Measurements from ENCODE around the gene AGBL3. TPM values are rescaled to one million over a fixed set of nuclear protein-coding genes. Genes with fewer than 3 reads are reported as not detected.

AGBL3 gene
- total and polyA plus RNA-seq, 7 experiments from 2014 or later, result 0.51 to 6.6 (median 2.9) TPM

DNA sequence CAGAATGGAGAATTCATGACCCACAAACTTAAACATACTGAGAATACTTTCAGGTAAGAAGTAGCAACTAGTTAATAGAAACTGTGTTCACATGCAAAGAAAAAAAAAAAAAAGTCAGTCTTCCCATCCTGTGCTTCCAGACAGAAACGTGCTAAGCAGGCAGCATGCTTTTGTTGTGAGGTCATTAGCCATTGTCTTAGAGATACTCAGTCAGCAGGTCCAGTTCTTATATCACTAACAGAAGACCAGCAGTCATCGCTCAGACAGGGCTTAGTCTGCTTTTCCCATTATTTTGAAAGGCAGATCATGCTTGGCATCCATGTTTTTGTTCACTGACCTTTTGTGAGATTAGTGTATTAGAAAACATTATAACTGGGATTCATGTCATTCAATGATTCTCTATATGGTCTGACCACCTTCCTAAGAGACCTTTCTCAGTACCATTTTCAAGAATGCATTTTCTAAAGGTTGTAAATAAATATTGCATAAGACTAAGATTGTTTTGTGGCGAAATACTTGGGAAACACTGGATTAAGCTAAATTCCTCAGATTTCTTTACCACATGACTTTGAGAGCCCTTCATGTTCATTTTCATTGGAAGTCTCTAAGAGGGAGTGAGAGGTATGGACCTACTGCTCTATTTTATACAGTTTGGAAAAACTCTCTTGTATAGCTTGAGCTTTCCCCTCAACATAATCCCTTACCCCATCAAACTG is 45.0 kb upstream of the AGBL3 start:
- Histone ChIP-seq H3K36me3 (ENCODE audit: control insufficient read depth in 2 of 3, insufficient read depth in 3 of 3, low read length in 3 of 3) (no peaks in the 10 kb centered on the region), H3K27ac (ENCODE audit: low read depth, low read length) (no peak overlapping the region), H3K9me3 (ENCODE audit: control insufficient read depth in 2 of 3, low read length in 3 of 3) (no peaks in the 10 kb centered on the region), H3K4me3 (ENCODE audit: low read length) (no peak overlapping the region), H3K4me1 (ENCODE audit: control insufficient read depth in 2 of 2, insufficient read depth in 2 of 2, low read length in 2 of 2) (peaks cover 0 to 11% of the 10 kb centered on the region in 2 donors), H3K27me3 (ENCODE audit: control insufficient read depth in 2 of 2, insufficient read depth in 2 of 2, low read length in 2 of 2) (no peaks in the 10 kb centered on the region)
- no peaks in the 10 kb centered on the region for H3K36me3 Mint-ChIP-seq
- H3K4me3 Mint-ChIP-seq, result no peak overlapping the region
- peaks cover 0 to 4% (median 0%) of the 10 kb centered on the region in 5 donors for H3K27me3 Mint-ChIP-seq
- no peaks in the 10 kb centered on the region for H3K9me3 Mint-ChIP-seq
- POLR2A ChIA-PET, result interaction anchor here (0.8 to 1.3 kb wide), 2 partner anchors 266 to 307 kb away, joined by 3 read pairs; no protein-coding TSS in a partner anchor
- H3K27ac Mint-ChIP-seq, result peak overlapping the region in 1 of 9 donors; percentile 3
- CTCF ChIA-PET, result interaction anchor here (0.6 to 4.2 kb wide), 2 partner anchors 284 to 308 kb away, joined by 4 to 23 read pairs; no protein-coding TSS in a partner anchor
- ATAC-seq (no peak), DNase-seq (no peak)
- H3K4me1 Mint-ChIP-seq, result peaks cover 3 to 20% (median 12%) of the 10 kb centered on the region in 7 donors
- intact Hi-C loops (cut with micrococcal nuclease), result no loop called here

DNA sequence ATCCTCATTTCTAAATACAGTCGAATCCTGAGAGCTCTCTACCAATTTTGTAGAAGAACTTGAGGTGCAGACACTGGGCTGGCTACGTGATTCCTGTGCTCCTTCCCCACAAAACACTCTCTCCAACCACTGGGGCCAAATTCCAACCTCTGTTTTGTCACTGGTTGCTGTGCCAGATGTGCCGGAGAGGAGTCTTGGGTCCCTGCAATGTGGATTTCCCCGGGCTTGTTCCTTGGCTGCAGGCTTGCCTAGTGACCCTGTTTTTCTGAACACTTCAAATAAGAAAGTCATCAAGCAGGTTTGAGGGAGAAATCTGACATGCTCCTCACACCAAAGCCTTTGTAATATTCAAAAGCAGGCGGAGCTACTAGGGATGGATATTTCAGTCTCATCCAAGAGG is 44.4 kb upstream of the AGBL3 start:
- peaks cover 7 to 26% (median 18%) of the 10 kb centered on the region in 7 donors for H3K4me1 Mint-ChIP-seq
- H3K4me3 Mint-ChIP-seq, result no peak overlapping the region
- H3K4me1 ChIP-seq (ENCODE audit: control insufficient read depth in 2 of 2, insufficient read depth in 2 of 2, low read length in 2 of 2), result peaks cover 0 to 13% of the 10 kb centered on the region in 2 donors
- H3K27ac ChIP-seq (ENCODE audit: low read depth, low read length), result no peak overlapping the region
- H3K27me3 ChIP-seq (ENCODE audit: control insufficient read depth in 2 of 2, insufficient read depth in 2 of 2, low read length in 2 of 2), result no peaks in the 10 kb centered on the region
- H3K9me3 Mint-ChIP-seq, result no peaks in the 10 kb centered on the region
- H3K27me3 Mint-ChIP-seq, result peaks cover 0 to 4% (median 0%) of the 10 kb centered on the region in 5 donors
- H3K36me3 ChIP-seq (ENCODE audit: control insufficient read depth in 2 of 3, insufficient read depth in 3 of 3, low read length in 3 of 3), result no peaks in the 10 kb centered on the region
- DNase-seq (no peak), ATAC-seq (no peak)
- POLR2A ChIA-PET, result interaction anchor here (0.8 to 1.3 kb wide), 2 partner anchors 266 to 308 kb away, joined by 3 read pairs; no protein-coding TSS in a partner anchor
- H3K27ac Mint-ChIP-seq, result no peak overlapping the region
- CTCF ChIA-PET, result interaction anchor here (4.2 kb wide), 1 partner anchor 309 kb away, joined by 23 read pairs; no protein-coding TSS in a partner anchor
- H3K4me3 ChIP-seq (ENCODE audit: low read length), result no peak overlapping the region
- no peaks in the 10 kb centered on the region for H3K9me3 ChIP-seq (ENCODE audit: control insufficient read depth in 2 of 3, low read length in 3 of 3)
- H3K36me3 Mint-ChIP-seq, result no peaks in the 10 kb centered on the region
- intact Hi-C loops (cut with micrococcal nuclease), result no loop called here

DNA sequence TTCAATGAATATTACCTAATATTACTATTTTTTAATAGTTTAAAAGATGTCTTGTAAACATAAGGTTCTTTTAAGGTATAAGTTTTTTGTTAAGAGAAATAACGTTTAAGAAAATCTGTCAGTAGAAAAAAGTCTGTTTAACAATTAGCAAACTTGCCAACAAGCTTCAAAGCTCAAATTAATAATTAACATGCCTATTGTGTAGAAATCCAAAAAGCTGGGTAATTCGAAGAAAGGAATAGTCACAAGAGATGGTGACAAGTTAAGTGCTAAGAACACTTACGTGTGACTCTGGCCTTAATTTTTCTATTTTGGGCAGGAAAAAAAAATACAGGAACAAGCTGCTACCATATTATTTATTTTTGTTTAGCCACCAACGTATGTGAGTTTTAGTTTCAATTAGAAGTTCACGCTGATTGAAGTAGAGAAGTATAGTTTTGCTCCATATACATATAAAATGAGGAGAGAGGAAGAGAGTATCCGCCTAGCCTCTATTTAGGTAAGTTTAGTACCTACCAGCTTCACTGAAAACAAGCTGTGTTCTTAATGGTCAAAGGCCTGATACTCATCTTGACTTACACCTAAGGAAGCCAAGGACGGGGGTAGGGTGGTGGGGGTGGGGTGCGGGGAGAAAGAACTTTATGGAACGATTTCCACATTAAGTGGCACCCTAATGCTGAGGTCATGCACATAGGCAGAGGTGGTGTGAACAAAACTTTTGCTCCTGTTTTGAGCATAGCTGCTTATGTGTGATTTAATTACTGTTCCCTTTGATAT is 43.4 kb upstream of the AGBL3 start:
- H3K27me3 Mint-ChIP-seq, result peaks cover 0 to 4% (median 0%) of the 10 kb centered on the region in 5 donors
- H3K4me3 Mint-ChIP-seq, result no peak overlapping the region
- H3K9me3 Mint-ChIP-seq, result no peaks in the 10 kb centered on the region
- intact Hi-C loops (cut with micrococcal nuclease), result no loop called here
- peaks cover 7 to 28% (median 22%) of the 10 kb centered on the region in 7 donors for H3K4me1 Mint-ChIP-seq
- peaks cover 0 to 13% of the 10 kb centered on the region in 2 donors for H3K4me1 ChIP-seq (ENCODE audit: control insufficient read depth in 2 of 2, insufficient read depth in 2 of 2, low read length in 2 of 2)
- no peaks in the 10 kb centered on the region for H3K9me3 ChIP-seq (ENCODE audit: control insufficient read depth in 2 of 3, low read length in 3 of 3)
- H3K27me3 ChIP-seq (ENCODE audit: control insufficient read depth in 2 of 2, insufficient read depth in 2 of 2, low read length in 2 of 2), result no peaks in the 10 kb centered on the region
- no peak overlapping the region for H3K27ac ChIP-seq (ENCODE audit: low read depth, low read length)
- H3K36me3 ChIP-seq (ENCODE audit: control insufficient read depth in 2 of 3, insufficient read depth in 3 of 3, low read length in 3 of 3), result no peaks in the 10 kb centered on the region
- H3K27ac Mint-ChIP-seq, result no peak overlapping the region
- H3K36me3 Mint-ChIP-seq, result no peaks in the 10 kb centered on the region
- ChIA-PET POLR2A (interaction anchor here (0.6 kb wide), 1 partner anchor 78 kb away, joined by 4 read pairs; no protein-coding TSS in a partner anchor), CTCF (interaction anchor here (0.6 to 4.2 kb wide), 8 partner anchors 10 to 363 kb away, joined by 3 to 23 read pairs (median 3); no protein-coding TSS in a partner anchor)
- no peak overlapping the region for H3K4me3 ChIP-seq (ENCODE audit: low read length)
- no peak for DNase-seq
- no peak for ATAC-seq

DNA sequence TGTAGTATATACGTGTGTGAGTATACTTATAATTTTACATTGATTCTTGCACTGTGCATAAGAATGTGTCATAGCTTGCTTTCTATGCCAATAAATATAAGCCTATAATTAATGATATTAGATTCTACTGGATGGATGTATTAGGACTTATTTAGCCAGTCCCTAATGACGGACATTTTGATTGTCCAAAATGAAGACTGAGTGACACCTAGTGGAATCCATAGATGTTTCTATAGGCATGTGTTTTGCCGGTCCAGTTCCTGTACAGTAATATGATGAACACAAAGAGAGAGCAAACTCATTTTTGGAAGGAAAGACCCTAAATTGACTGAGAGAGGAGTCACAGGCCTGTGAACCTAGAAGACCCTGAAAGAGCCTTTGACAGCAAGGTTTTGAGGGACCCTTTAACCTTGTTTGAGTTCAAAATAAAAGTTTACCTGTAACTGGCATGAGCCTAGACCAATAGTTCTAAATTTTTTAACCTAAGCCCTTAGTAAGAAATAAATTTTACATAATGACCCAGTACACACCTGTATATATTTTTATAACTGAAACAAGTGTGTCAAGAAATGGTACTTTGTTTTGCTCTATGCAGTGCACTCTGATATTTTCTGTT is 42.4 kb upstream of the AGBL3 start:
- ChIA-PET CTCF (interaction anchor here (0.6 to 4.2 kb wide), 6 partner anchors 43 to 364 kb away, joined by 3 to 23 read pairs (median 4); partner anchors contain the start of gene AGBL3), POLR2A (interaction anchor here (1.1 kb wide), 1 partner anchor 227 kb away, joined by 3 read pairs; no protein-coding TSS in a partner anchor)
- intact Hi-C loops (cut with micrococcal nuclease), result no loop called here
- no peak for DNase-seq
- H3K36me3 ChIP-seq (ENCODE audit: control insufficient read depth in 2 of 3, insufficient read depth in 3 of 3, low read length in 3 of 3), result no peaks in the 10 kb centered on the region
- no peak overlapping the region for H3K27ac ChIP-seq (ENCODE audit: low read depth, low read length)
- H3K27me3 Mint-ChIP-seq, result peaks cover 0 to 4% (median 0%) of the 10 kb centered on the region in 5 donors
- H3K4me3 ChIP-seq (ENCODE audit: low read length), result no peak overlapping the region
- no peaks in the 10 kb centered on the region for H3K27me3 ChIP-seq (ENCODE audit: control insufficient read depth in 2 of 2, insufficient read depth in 2 of 2, low read length in 2 of 2)
- H3K4me3 Mint-ChIP-seq, result no peak overlapping the region
- peaks cover 0 to 13% of the 10 kb centered on the region in 2 donors for H3K4me1 ChIP-seq (ENCODE audit: control insufficient read depth in 2 of 2, insufficient read depth in 2 of 2, low read length in 2 of 2)
- H3K9me3 Mint-ChIP-seq, result no peaks in the 10 kb centered on the region
- peak overlapping the region in 1 of 9 donors; percentile 20 for H3K27ac Mint-ChIP-seq
- no peaks in the 10 kb centered on the region for H3K36me3 Mint-ChIP-seq
- H3K4me1 Mint-ChIP-seq, result peaks cover 7 to 33% (median 22%) of the 10 kb centered on the region in 7 donors
- no peak for ATAC-seq
- no peaks in the 10 kb centered on the region for H3K9me3 ChIP-seq (ENCODE audit: control insufficient read depth in 2 of 3, low read length in 3 of 3)

DNA sequence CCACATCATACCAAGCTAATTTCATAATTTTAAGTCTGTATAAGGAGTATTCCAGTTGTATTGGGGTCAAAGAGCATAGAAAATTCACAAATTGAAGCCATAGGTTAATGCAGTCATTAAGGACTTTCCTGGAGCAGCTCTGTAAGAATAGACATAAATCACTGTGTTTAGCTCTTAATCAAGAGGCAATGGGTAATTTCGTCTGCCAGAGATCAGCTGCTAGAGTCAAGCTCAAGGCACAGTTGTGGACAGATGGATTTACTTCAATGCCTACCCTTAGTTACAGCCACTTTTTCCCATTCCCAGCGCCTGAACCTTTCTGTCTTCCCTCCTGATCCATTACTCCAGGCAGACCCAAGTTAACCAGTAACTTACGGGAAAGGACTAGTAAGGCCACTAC is 40.6 kb upstream of the AGBL3 start:
- no peaks in the 10 kb centered on the region for H3K36me3 ChIP-seq (ENCODE audit: control insufficient read depth in 2 of 3, insufficient read depth in 3 of 3, low read length in 3 of 3)

More for the DNA sequence above, 40.6 kb upstream of the AGBL3 start:
- CTCF ChIA-PET, result interaction anchor here (0.9 to 2.1 kb wide), 4 partner anchors 8 to 313 kb away, joined by 3 to 12 read pairs (median 3); no protein-coding TSS in a partner anchor
- POLR2A ChIA-PET, result interaction anchor here (1.2 to 1.3 kb wide), 2 partner anchors 81 to 299 kb away, joined by 5 to 6 read pairs; partner anchors contain the start of gene BPGM
- ATAC-seq (no peak), DNase-seq (no peak)
- peak overlapping the region in 1 of 9 donors; percentile 71 for H3K27ac Mint-ChIP-seq
- intact Hi-C loops (cut with micrococcal nuclease), result loop anchor here in 1 of 2 donors (1.0 to 5.0 kb wide), 2 partner anchors 58 to 80 kb away; no protein-coding TSS in a partner anchor
- no peaks in the 10 kb centered on the region for H3K9me3 ChIP-seq (ENCODE audit: control insufficient read depth in 2 of 3, low read length in 3 of 3)
- no peak overlapping the region for H3K27ac ChIP-seq (ENCODE audit: low read depth, low read length)
- peaks cover 0 to 13% of the 10 kb centered on the region in 2 donors for H3K4me1 ChIP-seq (ENCODE audit: control insufficient read depth in 2 of 2, insufficient read depth in 2 of 2, low read length in 2 of 2)
- H3K27me3 ChIP-seq (ENCODE audit: control insufficient read depth in 2 of 2, insufficient read depth in 2 of 2, low read length in 2 of 2), result no peaks in the 10 kb centered on the region
- peak overlapping the region in 1 of 10 donors; percentile 65 for H3K4me3 Mint-ChIP-seq
- H3K4me1 Mint-ChIP-seq, result peaks cover 7 to 38% (median 25%) of the 10 kb centered on the region in 7 donors
- no peak overlapping the region for H3K4me3 ChIP-seq (ENCODE audit: low read length)
- H3K9me3 Mint-ChIP-seq, result no peaks in the 10 kb centered on the region
- H3K36me3 Mint-ChIP-seq, result no peaks in the 10 kb centered on the region
- H3K27me3 Mint-ChIP-seq, result peaks cover 0 to 4% (median 0%) of the 10 kb centered on the region in 5 donors
